ENCODE measurements around the gene OXCT1.

DNA sequence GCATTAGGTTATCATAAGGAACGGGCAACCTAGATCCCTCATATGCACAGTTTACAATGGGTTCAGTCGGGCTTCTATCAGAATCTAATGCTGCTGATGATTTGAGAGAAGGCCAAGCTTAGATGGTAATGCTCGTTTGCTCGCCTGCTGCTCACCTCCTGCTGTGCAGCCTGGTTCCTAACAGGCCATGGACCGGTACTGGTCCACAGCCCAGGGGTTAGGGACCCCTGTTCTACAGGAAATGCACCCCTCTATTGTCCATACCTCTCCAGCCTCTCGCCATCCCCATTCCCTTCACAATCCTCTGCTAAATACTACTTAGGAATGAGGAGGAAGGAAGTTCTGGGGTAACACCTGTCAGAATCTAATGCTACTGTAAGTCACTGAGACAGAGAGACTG is 75.1 kb downstream of the OXCT1 start:
- no peak for TF ChIP-seq GATA2 (IDR thresholded peaks at IDR 0.05; ENCODE audit: low read depth, low read length)
- TF ChIP-seq GATA3 (IDR thresholded peaks at IDR 0.05; ENCODE audit: low read depth, low read length): no peak

Measured in SH-SY5Y (cell line).